HEK293T (cell line): ENCODE measurements around the gene TACO1.

Experiments used
- ARNT ChIP-seq: fragments of 450-650 bp; IDR thresholded peaks from 2 replicates; pipeline ENCODE4 v1.6.1; 2017; ENCODE audit warnings: mild to moderate bottlenecking
- BHLHE40 ChIP-seq: fragments of 450-650 bp; IDR thresholded peaks from 2 replicates; pipeline ENCODE4 v1.6.1; 2016; ENCODE audit warnings: mild to moderate bottlenecking, moderate library complexity, borderline replicate concordance
- CTBP1 ChIP-seq: fragments of 450-650 bp; IDR thresholded peaks from 2 replicates; pipeline ENCODE4 v1.6.1; 2016; ENCODE audit warnings: borderline replicate concordance
- FOXA1 ChIP-seq: fragments of 450-650 bp; IDR thresholded peaks from 2 replicates; pipeline ENCODE4 v1.6.1; 2016; ENCODE audit warnings: mild to moderate bottlenecking
- FOXM1 ChIP-seq: fragments of 450-650 bp; IDR thresholded peaks from 2 replicates; pipeline ENCODE4 v1.6.1; 2017; ENCODE audit warnings: mild to moderate bottlenecking, borderline replicate concordance
- L3MBTL2 ChIP-seq: fragments of 450-650 bp; conservative IDR thresholded peaks from 2 replicates; pipeline ENCODE4 v1.6.1; 2016; ENCODE audit warnings: mild to moderate bottlenecking
- NFRKB ChIP-seq: fragments of 450-650 bp; IDR thresholded peaks from 2 replicates; pipeline ENCODE4 v1.6.1; 2016; ENCODE audit warnings: mild to moderate bottlenecking, moderate library complexity
- PKNOX1 ChIP-seq: fragments of 450-650 bp; IDR thresholded peaks from 2 replicates; pipeline ENCODE4 v1.6.1; 2016
- SP1 ChIP-seq: fragments of 450-650 bp; IDR thresholded peaks from 2 replicates; pipeline ENCODE4 v1.6.1; 2017
- SUZ12 ChIP-seq: fragments of 450-650 bp; IDR thresholded peaks from 2 replicates; pipeline ENCODE4 v1.6.1; 2016; ENCODE audit warnings: mild to moderate bottlenecking
- ZNF384 ChIP-seq: fragments of 450-650 bp; IDR thresholded peaks from 2 replicates; pipeline ENCODE4 v1.6.1; 2016

- TF ChIP-seq CTBP1 = no peak
- no peak for TF ChIP-seq PKNOX1
- no peak for TF ChIP-seq L3MBTL2
- TF ChIP-seq ARNT = no peak
- no peak for TF ChIP-seq FOXA1
- no peak for TF ChIP-seq SP1
- no peak for TF ChIP-seq NFRKB
- TF ChIP-seq BHLHE40 = no peak
- no peak for TF ChIP-seq SUZ12
- TF ChIP-seq FOXM1 = no peak
- no peak for TF ChIP-seq ZNF384
Observed at GRCh38 chr17:63647065-63647725, 46.5 kb downstream of the TACO1 start.
